ENCODE measurements around the gene SPAG16. TPM values are rescaled to one million over a fixed set of nuclear protein-coding genes. Genes with fewer than 3 reads are reported as not detected.

The SPAG16 gene
- total RNA-seq, 1 experiment from 2014 or later = 0.30 TPM

DNA sequence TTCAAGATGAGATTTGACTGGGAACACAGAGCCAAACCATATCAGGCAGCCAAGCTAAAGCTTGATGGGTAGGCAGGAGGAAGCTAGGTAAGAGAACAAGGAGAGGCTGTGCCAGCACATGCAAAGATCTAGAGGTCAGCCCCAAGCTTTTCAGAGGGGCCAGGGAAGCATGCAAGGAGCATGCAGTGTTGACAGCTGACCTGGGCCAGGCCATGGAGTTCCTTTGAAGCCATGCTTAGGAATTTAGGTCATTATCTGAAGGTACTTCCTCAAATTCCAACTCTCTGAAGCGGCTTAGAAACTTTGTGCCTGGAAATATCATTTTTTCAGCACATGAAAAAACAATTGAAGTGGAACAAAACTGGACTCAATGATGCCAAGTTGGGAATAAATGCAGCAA is 130.8 kb downstream of the SPAG16 start:
- H3K79me2 ChIP-seq (ENCODE audit: insufficient read depth, low read length) = no peaks in the 10 kb centered on the region
- H3K27ac ChIP-seq (ENCODE audit: low read depth, low read length) = no peak overlapping the region
- no TSS peak for BruUV-seq (replicated peaks)
- intact Hi-C loops (cut with micrococcal nuclease) = no loop called here
- ChIA-PET CTCF (no interaction called here), POLR2A (no interaction called here), RAD21 (ENCODE audit: low non-redundant PET in 1 of 2, low total read pairs in 2 of 2, uncharacterized antibody in 2 of 2, unreplicated experiment in 2 of 2) (no interaction called here)
- H2AFZ ChIP-seq (ENCODE audit: low read depth, low read length, poor library complexity, severe bottlenecking) = no peak overlapping the region
- no peaks in the 10 kb centered on the region for H3K9me3 ChIP-seq (ENCODE audit: control insufficient read depth in 1 of 2, insufficient read depth in 1 of 2, low read depth in 1 of 2, low read length in 2 of 2)
- H4K20me1 ChIP-seq (ENCODE audit: insufficient read depth) = no peaks in the 10 kb centered on the region
- ATAC-seq = no peak
- H3K4me3 ChIP-seq (replicated peaks in 1 of 2; ENCODE audit: low read depth in 1 of 2, low read length in 2 of 2) = no peak overlapping the region
- H3K4me2 ChIP-seq (ENCODE audit: low read length) = no peak overlapping the region
- no peak overlapping the region for H3K9ac ChIP-seq (ENCODE audit: low read length)
- no peaks in the 10 kb centered on the region for H3K36me3 ChIP-seq (ENCODE audit: control insufficient read depth in 1 of 2, insufficient read depth in 2 of 2, low read length in 2 of 2)
- TF ChIP-seq ZNF274 (IDR thresholded peaks at IDR 0.05; ENCODE audit: low read depth, low read length) (no peak), YY1 (IDR thresholded peaks at IDR 0.05; ENCODE audit: extremely low read depth, insufficient replicate concordance, low read depth, low read length) (no peak), ZFX (IDR thresholded peaks at IDR 0.05) (no peak), FOSL1 (IDR thresholded peaks at IDR 0.05; ENCODE audit: low read depth) (no peak), ELF1 (IDR thresholded peaks at IDR 0.05; ENCODE audit: borderline replicate concordance, low read depth) (no peak), CBX3 (IDR thresholded peaks at IDR 0.05; ENCODE audit: low read depth) (no peak), EZH2phosphoT487 (IDR thresholded peaks at IDR 0.05; ENCODE audit: borderline replicate concordance) (no peak), POLR2AphosphoS5 (IDR thresholded peaks at IDR 0.05; ENCODE audit: low read depth, low read length) (no peak), EGR1 (IDR thresholded peaks at IDR 0.05; ENCODE audit: low read depth) (no peak), JUND (IDR thresholded peaks at IDR 0.05) (no peak)
- TF ChIP-seq, protein P1, sequence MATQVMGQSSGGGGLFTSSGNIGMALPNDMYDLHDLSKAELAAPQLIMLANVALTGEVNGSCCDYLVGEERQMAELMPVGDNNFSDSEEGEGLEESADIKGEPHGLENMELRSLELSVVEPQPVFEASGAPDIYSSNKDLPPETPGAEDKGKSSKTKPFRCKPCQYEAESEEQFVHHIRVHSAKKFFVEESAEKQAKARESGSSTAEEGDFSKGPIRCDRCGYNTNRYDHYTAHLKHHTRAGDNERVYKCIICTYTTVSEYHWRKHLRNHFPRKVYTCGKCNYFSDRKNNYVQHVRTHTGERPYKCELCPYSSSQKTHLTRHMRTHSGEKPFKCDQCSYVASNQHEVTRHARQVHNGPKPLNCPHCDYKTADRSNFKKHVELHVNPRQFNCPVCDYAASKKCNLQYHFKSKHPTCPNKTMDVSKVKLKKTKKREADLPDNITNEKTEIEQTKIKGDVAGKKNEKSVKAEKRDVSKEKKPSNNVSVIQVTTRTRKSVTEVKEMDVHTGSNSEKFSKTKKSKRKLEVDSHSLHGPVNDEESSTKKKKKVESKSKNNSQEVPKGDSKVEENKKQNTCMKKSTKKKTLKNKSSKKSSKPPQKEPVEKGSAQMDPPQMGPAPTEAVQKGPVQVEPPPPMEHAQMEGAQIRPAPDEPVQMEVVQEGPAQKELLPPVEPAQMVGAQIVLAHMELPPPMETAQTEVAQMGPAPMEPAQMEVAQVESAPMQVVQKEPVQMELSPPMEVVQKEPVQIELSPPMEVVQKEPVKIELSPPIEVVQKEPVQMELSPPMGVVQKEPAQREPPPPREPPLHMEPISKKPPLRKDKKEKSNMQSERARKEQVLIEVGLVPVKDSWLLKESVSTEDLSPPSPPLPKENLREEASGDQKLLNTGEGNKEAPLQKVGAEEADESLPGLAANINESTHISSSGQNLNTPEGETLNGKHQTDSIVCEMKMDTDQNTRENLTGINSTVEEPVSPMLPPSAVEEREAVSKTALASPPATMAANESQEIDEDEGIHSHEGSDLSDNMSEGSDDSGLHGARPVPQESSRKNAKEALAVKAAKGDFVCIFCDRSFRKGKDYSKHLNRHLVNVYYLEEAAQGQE (IDR thresholded peaks at IDR 0.05; ENCODE audit: low read depth) = no peak
- TF ChIP-seq, protein P2, sequence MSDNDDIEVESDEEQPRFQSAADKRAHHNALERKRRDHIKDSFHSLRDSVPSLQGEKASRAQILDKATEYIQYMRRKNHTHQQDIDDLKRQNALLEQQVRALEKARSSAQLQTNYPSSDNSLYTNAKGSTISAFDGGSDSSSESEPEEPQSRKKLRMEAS (IDR thresholded peaks at IDR 0.05) = no peak
- TF ChIP-seq, protein P3, sequence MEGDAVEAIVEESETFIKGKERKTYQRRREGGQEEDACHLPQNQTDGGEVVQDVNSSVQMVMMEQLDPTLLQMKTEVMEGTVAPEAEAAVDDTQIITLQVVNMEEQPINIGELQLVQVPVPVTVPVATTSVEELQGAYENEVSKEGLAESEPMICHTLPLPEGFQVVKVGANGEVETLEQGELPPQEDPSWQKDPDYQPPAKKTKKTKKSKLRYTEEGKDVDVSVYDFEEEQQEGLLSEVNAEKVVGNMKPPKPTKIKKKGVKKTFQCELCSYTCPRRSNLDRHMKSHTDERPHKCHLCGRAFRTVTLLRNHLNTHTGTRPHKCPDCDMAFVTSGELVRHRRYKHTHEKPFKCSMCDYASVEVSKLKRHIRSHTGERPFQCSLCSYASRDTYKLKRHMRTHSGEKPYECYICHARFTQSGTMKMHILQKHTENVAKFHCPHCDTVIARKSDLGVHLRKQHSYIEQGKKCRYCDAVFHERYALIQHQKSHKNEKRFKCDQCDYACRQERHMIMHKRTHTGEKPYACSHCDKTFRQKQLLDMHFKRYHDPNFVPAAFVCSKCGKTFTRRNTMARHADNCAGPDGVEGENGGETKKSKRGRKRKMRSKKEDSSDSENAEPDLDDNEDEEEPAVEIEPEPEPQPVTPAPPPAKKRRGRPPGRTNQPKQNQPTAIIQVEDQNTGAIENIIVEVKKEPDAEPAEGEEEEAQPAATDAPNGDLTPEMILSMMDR (IDR thresholded peaks at IDR 0.05 in 2 of 3, conservative IDR thresholded peaks at IDR 0.05 in 1 of 3; ENCODE audit: borderline replicate concordance in 1 of 3, insufficient read depth in 1 of 3, low read depth in 2 of 3, low read length in 2 of 3) = no peak
- TF ChIP-seq, protein P4, sequence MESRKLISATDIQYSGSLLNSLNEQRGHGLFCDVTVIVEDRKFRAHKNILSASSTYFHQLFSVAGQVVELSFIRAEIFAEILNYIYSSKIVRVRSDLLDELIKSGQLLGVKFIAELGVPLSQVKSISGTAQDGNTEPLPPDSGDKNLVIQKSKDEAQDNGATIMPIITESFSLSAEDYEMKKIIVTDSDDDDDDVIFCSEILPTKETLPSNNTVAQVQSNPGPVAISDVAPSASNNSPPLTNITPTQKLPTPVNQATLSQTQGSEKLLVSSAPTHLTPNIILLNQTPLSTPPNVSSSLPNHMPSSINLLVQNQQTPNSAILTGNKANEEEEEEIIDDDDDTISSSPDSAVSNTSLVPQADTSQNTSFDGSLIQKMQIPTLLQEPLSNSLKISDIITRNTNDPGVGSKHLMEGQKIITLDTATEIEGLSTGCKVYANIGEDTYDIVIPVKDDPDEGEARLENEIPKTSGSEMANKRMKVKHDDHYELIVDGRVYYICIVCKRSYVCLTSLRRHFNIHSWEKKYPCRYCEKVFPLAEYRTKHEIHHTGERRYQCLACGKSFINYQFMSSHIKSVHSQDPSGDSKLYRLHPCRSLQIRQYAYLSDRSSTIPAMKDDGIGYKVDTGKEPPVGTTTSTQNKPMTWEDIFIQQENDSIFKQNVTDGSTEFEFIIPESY (IDR thresholded peaks at IDR 0.05; ENCODE audit: extremely low read depth, insufficient replicate concordance, low read length) = no peak
- TF ChIP-seq, protein P5, sequence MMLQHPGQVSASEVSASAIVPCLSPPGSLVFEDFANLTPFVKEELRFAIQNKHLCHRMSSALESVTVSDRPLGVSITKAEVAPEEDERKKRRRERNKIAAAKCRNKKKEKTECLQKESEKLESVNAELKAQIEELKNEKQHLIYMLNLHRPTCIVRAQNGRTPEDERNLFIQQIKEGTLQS (IDR thresholded peaks at IDR 0.05) = no peak
- H3K4me1 ChIP-seq (ENCODE audit: control insufficient read depth in 1 of 2, insufficient read depth in 2 of 2, low read length in 2 of 2) = peaks cover 0 to 14% of the 10 kb centered on the region in 2 experiments; a peak in 2 of 4 replicates
- no peaks in the 10 kb centered on the region for H3K27me3 ChIP-seq (ENCODE audit: insufficient read depth, low read length)
- DNase-seq (ENCODE audit: low read depth, low spot score) = no peak
- no peaks in the 10 kb centered on the region for H3K9me2 ChIP-seq (ENCODE audit: insufficient read depth)
